HepG2 (cell line): ENCODE data around the gene TAF1D. TPM values are rescaled to one million over a fixed set of nuclear protein-coding genes. Genes with fewer than 3 reads are reported as not detected.

ENCODE experiments used
- ATAC-seq: fragments of 200-7000 bp; cut with Tn5 transposase; 3 replicates; pipeline ENCODE4 v1.9.1; 2020; ENCODE audit warnings: mild to moderate bottlenecking, moderate library complexity
- Bru-seq: library from RNA; stranded (reverse); fragments of 400-500 nt; gene quantifications from one replicate; lab custom pipeline; 2021; lab: Mats Ljungman, UMichigan
- BruChase-seq, 2 experiments: library from RNA; stranded (reverse); fragments of 400-500 nt; gene quantifications; one replicate each; lab custom pipeline; 2021; lab: Mats Ljungman, UMichigan
- BruUV-seq: library from RNA; stranded (reverse); fragments of 400-500 nt; replicated peaks from 2 replicates; lab custom pipeline; 2021; lab: Mats Ljungman, UMichigan
- CTCF ChIA-PET: fragments of 300-600 bp; formaldehyde crosslinking; extraction: SDS; loops from one replicate; lab custom pipeline; 2021; ENCODE audit warnings: low total read pairs, inconsistent platforms, low intra/inter-chr PET ratio; lab: Yijun Ruan, JAX
- POLR2A ChIA-PET: fragments of 350-600 bp; sonication (Branson Sonifier 250); formaldehyde crosslinking; loops from one replicate; lab custom pipeline; 2020; ENCODE audit warnings: antibody characterized with exemption, inconsistent platforms; lab: Yijun Ruan, JAX
- DNase-seq: peaks from one replicate; pipeline ENCODE4 v3.0.0-alpha.2; 2015; ENCODE audit warnings: low spot score
- FAIRE-seq: peaks from 3 replicates; lab custom pipeline; 2011; peaks lifted over from hg19 to GRCh38; lab: Jason Lieb, UNC
- H2AFZ ChIP-seq: one replicate; pipeline ENCODE4 v1.6.1; 2011; ENCODE audit warnings: low read length, inconsistent platforms
- H3K27ac ChIP-seq: fragments of 300-600 bp; 3 replicates; pipeline ENCODE4 v1.8.0; 2011; ENCODE audit warnings: mixed run types, mild to moderate bottlenecking, mixed read lengths, low read length, inconsistent platforms; ENCODE audit not compliant: insufficient read depth; ENCODE audit errors: extremely low read length
- H3K27me3 ChIP-seq, 2 experiments: fragments of 200-600 bp in 1 of 2; 2 replicates in 1 of 2; 3 replicates in 1 of 2; pipeline versions ENCODE4 v1.6.0 to v1.8.0; 2011; ENCODE audit warnings: low read length in 2 of 2, mild to moderate bottlenecking in 2 of 2, moderate library complexity in 2 of 2, inconsistent platforms in 1 of 2; ENCODE audit not compliant: insufficient read depth in 2 of 2, control insufficient read depth in 1 of 2
- H3K36me3 ChIP-seq, 2 experiments: fragments of 200-600 bp in 1 of 2; replicated peaks in 1 of 2; 2 replicates in 1 of 2; 3 replicates in 1 of 2; pipeline versions ENCODE4 v1.5.1 to v1.8.0; 2011; ENCODE audit warnings: low read length in 2 of 2, inconsistent platforms in 1 of 2; ENCODE audit not compliant: insufficient read depth in 2 of 2, control insufficient read depth in 1 of 2
- H3K4me1 ChIP-seq: 2 replicates; pipeline ENCODE4 v1.5.1; 2012; ENCODE audit warnings: low read length, inconsistent platforms; ENCODE audit not compliant: insufficient read depth
- H3K4me2 ChIP-seq: 2 replicates; pipeline ENCODE4 v1.6.0; 2011; ENCODE audit warnings: low read depth, low read length, inconsistent platforms
- H3K4me3 ChIP-seq, 3 experiments: fragments of 200-600 bp in 1 of 3; sonication (generic), shearing (Covaris generic) in 1 of 3; replicated peaks in 1 of 3; 2 replicates each; pipeline ENCODE4 v1.5.1; 2011 to 2016; ENCODE audit warnings: low read length in 3 of 3, inconsistent platforms in 2 of 3, low read depth in 2 of 3, mild to moderate bottlenecking in 2 of 3, control low read depth in 1 of 3, mixed read lengths in 1 of 3; ENCODE audit not compliant: insufficient read depth in 1 of 3
- H3K79me2 ChIP-seq: one replicate; pipeline ENCODE4 v1.6.1; 2011; ENCODE audit warnings: low read length, inconsistent platforms; ENCODE audit not compliant: insufficient read depth
- H3K9ac ChIP-seq: 2 replicates; pipeline ENCODE4 v1.6.0; 2011; ENCODE audit warnings: mild to moderate bottlenecking, low read depth, low read length, inconsistent platforms; ENCODE audit not compliant: insufficient read depth
- H3K9me3 ChIP-seq: 2 replicates; pipeline ENCODE4 v1.5.1; 2012; ENCODE audit warnings: mild to moderate bottlenecking, low read length
- H4K20me1 ChIP-seq: 2 replicates; pipeline ENCODE4 v1.6.0; 2011; ENCODE audit warnings: inconsistent platforms, mild to moderate bottlenecking, low read length, moderate library complexity; ENCODE audit not compliant: insufficient read depth
- AKAP8 ChIP-seq: sonication (generic); formaldehyde crosslinking; IDR thresholded peaks from 2 replicates; pipeline ENCODE4 v1.5.1; 2020; ENCODE audit warnings: mild to moderate bottlenecking, missing genetic modification reagents
- DDIT3 ChIP-seq: sonication (generic); formaldehyde crosslinking; IDR thresholded peaks from 2 replicates; pipeline ENCODE4 v1.4.0; 2020; ENCODE audit warnings: mild to moderate bottlenecking, missing genetic modification reagents
- E2F2 ChIP-seq: sonication (generic); formaldehyde crosslinking; IDR thresholded peaks from 2 replicates; pipeline ENCODE4 v1.4.0; 2020; ENCODE audit warnings: missing genetic modification reagents, borderline replicate concordance
- GABPB1 ChIP-seq: IDR thresholded peaks from 2 replicates; pipeline ENCODE4 v1.6.1; 2016; ENCODE audit warnings: mild to moderate bottlenecking, missing genetic modification reagents, moderate library complexity, missing compliant biosample characterization
- MED13 ChIP-seq: sonication (generic); formaldehyde crosslinking; IDR thresholded peaks from 2 replicates; pipeline ENCODE4 v1.5.0; 2020; ENCODE audit warnings: missing genetic modification reagents
- RNF2 ChIP-seq: fragments of 450-650 bp; conservative IDR thresholded peaks from 2 replicates; pipeline ENCODE4 v1.6.1; 2016; ENCODE audit warnings: low read depth
- ZNF333 ChIP-seq: sonication (generic); formaldehyde crosslinking; IDR thresholded peaks from 2 replicates; pipeline ENCODE4 v1.4.0; 2020; ENCODE audit warnings: mild to moderate bottlenecking, missing genetic modification reagents, borderline replicate concordance
- WGBS: methylation state at CpG from one replicate; pipeline ENCODE4 v1.1.6; 2017; ENCODE audit warnings: low lambda C conversion rate; 5-methylcytosine and 5-hydroxymethylcytosine counted together
- in situ Hi-C: cut with HindIII; loops from 2 replicates; pipeline ENCODE4 v1.10.0; 2017; ENCODE audit warnings: low pct_unique_long_range_greater_than_20kb; ENCODE audit not compliant: extremely low pct_ligation_motif_present
- intact Hi-C: fragments of 100-400 bp; cut with micrococcal nuclease; formaldehyde crosslinking; loops from one replicate; pipeline ENCODE4 v1.10.0; 2022; ENCODE audit not compliant: unreplicated experiment
- long read RNA-seq, 2 experiments: library from RNA in 1 of 2; library from polyadenylated mRNA in 1 of 2; stranded (forward) in 1 of 2; unstranded in 1 of 2; transcript quantifications; one replicate each; pipeline ENCODE4 v2.0.0, GENCODE V29; 2019 to 2022
- polyA minus RNA-seq, 3 experiments: library from RNA; depleted of rRNA, polyadenylated mRNA; stranded (reverse); fragments of >200 nt; gene quantifications; 2 replicates each; pipeline ENCODE4 v1.2.3, GENCODE V29; 2011; ENCODE audit warnings: low replicate concordance in 1 of 3
- polyA plus RNA-seq, 8 experiments: library from polyadenylated mRNA; depleted of rRNA in 3 of 8; stranded (reverse) in 7 of 8; unstranded in 1 of 8; fragments of >200 nt; fragmentation: Illumina TruSeq in 4 of 8; extraction: Trizol in 4 of 8; gene quantifications; 2 replicates each; pipeline versions ENCODE4 v1.2.1 to v1.2.3, GENCODE V29; 2011 to 2016; ENCODE audit warnings: low read depth in 4 of 8, missing spikeins in 1 of 8, mixed read lengths in 1 of 8; ENCODE audit not compliant: insufficient read depth in 1 of 8
- total RNA-seq, 5 experiments: library from RNA; depleted of rRNA; stranded (reverse); fragments of >200 nt; fragmentation: Illumina TruSeq; extraction: Trizol; gene quantifications; 2 replicates each; pipeline ENCODE4 v1.2.3, GENCODE V29; 2016; ENCODE audit warnings: low read depth in 1 of 5
- TF ChIP-seq, protein P1 (sequence below): sonication (generic); formaldehyde crosslinking; IDR thresholded peaks from 2 replicates; pipeline ENCODE4 v1.4.0; 2020; ENCODE audit warnings: mild to moderate bottlenecking, missing genetic modification reagents

The TAF1D gene, protein sequence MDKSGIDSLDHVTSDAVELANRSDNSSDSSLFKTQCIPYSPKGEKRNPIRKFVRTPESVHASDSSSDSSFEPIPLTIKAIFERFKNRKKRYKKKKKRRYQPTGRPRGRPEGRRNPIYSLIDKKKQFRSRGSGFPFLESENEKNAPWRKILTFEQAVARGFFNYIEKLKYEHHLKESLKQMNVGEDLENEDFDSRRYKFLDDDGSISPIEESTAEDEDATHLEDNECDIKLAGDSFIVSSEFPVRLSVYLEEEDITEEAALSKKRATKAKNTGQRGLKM
- total RNA-seq (2016; rRNA removed; fragmentation: Illumina TruSeq; extraction: Trizol) (96.9 and 207 TPM in 2 replicates), polyA plus RNA-seq (2011; rRNA removed) (99.6 and 132 TPM in 2 replicates), polyA minus RNA-seq (2011; rRNA and poly(A)+ RNA removed; ENCODE audit: low replicate concordance) (44.5 and 146 TPM in 2 replicates), Bru-seq, nascent RNA (percentile 100 among the genes with signal in this experiment), BruChase-seq, experiment 1, labeled RNA remaining after a 6-hour chase (percentile 99 among the genes with signal in this experiment), BruChase-seq, experiment 2, labeled RNA remaining after a 2-hour chase (percentile 100 among the genes with signal in this experiment)
- 320 and 373 TPM in 2 replicates for total RNA-seq (2016; cell fraction: cytosol; rRNA removed; fragmentation: Illumina TruSeq; extraction: Trizol; ENCODE audit: low read depth)
- 98.4 and 219 TPM in 2 replicates for total RNA-seq (2016; cell fraction: insoluble cytoplasmic fraction; rRNA removed; fragmentation: Illumina TruSeq; extraction: Trizol)
- 240 and 274 TPM in 2 replicates for total RNA-seq (2016; cell fraction: membrane; rRNA removed; fragmentation: Illumina TruSeq; extraction: Trizol)
- total RNA-seq (2016; cell fraction: nucleus; rRNA removed; fragmentation: Illumina TruSeq; extraction: Trizol), result 644 and 668 TPM in 2 replicates
- polyA plus RNA-seq (2011; cell fraction: cytosol; rRNA removed), result 31.0 and 42.4 TPM in 2 replicates
- polyA plus RNA-seq (2011; cell fraction: nucleus; rRNA removed), result 212 and 272 TPM in 2 replicates
- polyA plus RNA-seq (2012), result 164 and 195 TPM in 2 replicates
- 299 and 310 TPM in 2 replicates for polyA plus RNA-seq (2016; cell fraction: cytosol; fragmentation: Illumina TruSeq; extraction: Trizol; ENCODE audit: low read depth)
- 128 and 141 TPM in 2 replicates for polyA plus RNA-seq (2016; cell fraction: insoluble cytoplasmic fraction; fragmentation: Illumina TruSeq; extraction: Trizol; ENCODE audit: low read depth)
- polyA plus RNA-seq (2016; cell fraction: membrane; fragmentation: Illumina TruSeq; extraction: Trizol; ENCODE audit: low read depth), result 203 and 217 TPM in 2 replicates
- 962 and 1,010 TPM in 2 replicates for polyA plus RNA-seq (2016; cell fraction: nucleus; fragmentation: Illumina TruSeq; extraction: Trizol; ENCODE audit: insufficient read depth, low read depth)
- 58.0 and 63.0 TPM in 2 replicates for polyA minus RNA-seq (2011; cell fraction: cytosol; rRNA and poly(A)+ RNA removed)
- 1,028 and 1,029 TPM in 2 replicates for polyA minus RNA-seq (2011; cell fraction: nucleus; rRNA and poly(A)+ RNA removed)
- long read RNA-seq, experiment 1, transcript TAF1D-203 (6 exons, 2,082 nt), result major isoform, 5 of 39 reads
- long read RNA-seq, experiment 1, partial matches to known transcripts, result 21 of 39 reads
- long read RNA-seq, experiment 1, other reads (novel, unspliced or antisense), result 12 of 39 reads
- long read RNA-seq, experiment 2, full-length matches to known transcripts, result 34 of 140 reads
- long read RNA-seq, experiment 2, partial matches to known transcripts, result 40 of 140 reads
- long read RNA-seq, experiment 2, other reads (novel, unspliced or antisense), result 66 of 140 reads

DNA sequence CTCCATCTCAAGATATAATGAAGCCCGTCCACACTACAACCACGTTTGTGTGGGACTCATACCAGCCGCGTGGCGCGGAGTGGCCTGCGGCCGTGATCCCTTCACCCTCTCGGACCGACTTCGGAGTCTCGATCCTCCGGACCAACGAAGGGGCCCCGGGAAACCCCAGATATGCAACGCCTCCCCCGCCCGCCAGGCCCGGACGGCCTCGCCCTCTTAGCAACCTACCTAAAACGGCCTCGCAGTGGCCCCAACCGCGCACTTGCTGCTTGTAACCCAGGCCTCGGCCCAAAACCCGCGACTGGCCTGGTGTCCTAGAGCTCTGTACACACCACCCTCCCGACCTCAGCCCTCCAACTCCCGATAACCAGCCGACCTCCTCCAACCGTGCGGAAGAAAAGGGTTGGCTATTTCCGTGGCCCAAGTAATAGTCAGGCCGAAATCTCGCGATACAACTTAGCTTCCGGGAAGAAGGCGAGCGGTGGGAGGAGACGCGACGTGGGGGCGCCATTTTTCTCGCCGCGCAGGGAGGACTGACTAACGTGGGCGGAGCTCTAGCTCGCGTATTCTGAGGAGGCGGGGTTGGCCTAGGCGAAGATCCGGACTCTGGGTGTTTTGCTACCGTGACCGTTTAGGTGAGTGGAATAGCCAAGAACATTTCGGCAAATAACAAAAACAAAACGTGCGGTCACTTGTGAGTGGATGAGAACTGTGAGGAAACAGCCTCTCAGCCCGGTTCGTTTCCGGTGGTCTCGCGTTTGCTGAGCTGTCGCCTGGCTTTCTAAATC is at the start of gene TAF1D, which contains the start of gene C11orf54:
TSS of gene TAF1D (minus strand) at position 402 of the 788 bp plus-strand sequence. CDS start 2,191 bp downstream, outside the sequence.
TSS of gene C11orf54 (plus strand) at position 579 of the 788 bp plus-strand sequence. CDS start 5,722 bp downstream, outside the sequence.
- H3K27ac ChIP-seq, result peak within 1 kb of the TSS; percentile 100
- peaks cover 7 to 29% of the 10 kb centered on the region in 2 experiments; a peak in 3 of 5 replicates for H3K36me3 ChIP-seq
- no peak within 1 kb of the TSS for H2AFZ ChIP-seq
- CTCF ChIA-PET, result no interaction called here
- BruUV-seq, result no TSS peak
- H3K4me1 ChIP-seq, result peaks cover 57% of the 10 kb centered on the region
- POLR2A ChIA-PET, result interaction anchor here (0.7 to 5.4 kb wide), 38 partner anchors 10 to 771 kb away, joined by 3 to 114 read pairs (median 4); partner anchors contain the start of genes ANKRD49, C11orf97, CEP295 and MED17
- H3K4me2 ChIP-seq, result peak within 1 kb of the TSS; percentile 93
- peaks cover 0 to 2% of the 10 kb centered on the region in 2 experiments; a peak in 2 of 5 replicates for H3K27me3 ChIP-seq
- peak within 1 kb of the TSS; percentile 100 for H3K9ac ChIP-seq
- intact Hi-C loops, result no loop called here
- FAIRE-seq, result peak; percentile 61
- peak within 1 kb of the TSS; percentile 79 to 90 (median 85) for H3K4me3 ChIP-seq
- H4K20me1 ChIP-seq, result peaks cover 38% of the 10 kb centered on the region
- no peaks in the 10 kb centered on the region for H3K9me3 ChIP-seq
- DNase-seq, result peak; percentile 96
- peaks cover 85% of the 10 kb centered on the region for H3K79me2 ChIP-seq
- in situ Hi-C loops, result loop anchor here (5.0 kb wide), 1 partner anchor 41 kb away; the partner anchor contains the start of gene MED17
- 1% methylated on average over 31 of the region's 65 CpGs for WGBS
- ATAC-seq, result peak; percentile 82
- TF ChIP-seq, protein P1, sequence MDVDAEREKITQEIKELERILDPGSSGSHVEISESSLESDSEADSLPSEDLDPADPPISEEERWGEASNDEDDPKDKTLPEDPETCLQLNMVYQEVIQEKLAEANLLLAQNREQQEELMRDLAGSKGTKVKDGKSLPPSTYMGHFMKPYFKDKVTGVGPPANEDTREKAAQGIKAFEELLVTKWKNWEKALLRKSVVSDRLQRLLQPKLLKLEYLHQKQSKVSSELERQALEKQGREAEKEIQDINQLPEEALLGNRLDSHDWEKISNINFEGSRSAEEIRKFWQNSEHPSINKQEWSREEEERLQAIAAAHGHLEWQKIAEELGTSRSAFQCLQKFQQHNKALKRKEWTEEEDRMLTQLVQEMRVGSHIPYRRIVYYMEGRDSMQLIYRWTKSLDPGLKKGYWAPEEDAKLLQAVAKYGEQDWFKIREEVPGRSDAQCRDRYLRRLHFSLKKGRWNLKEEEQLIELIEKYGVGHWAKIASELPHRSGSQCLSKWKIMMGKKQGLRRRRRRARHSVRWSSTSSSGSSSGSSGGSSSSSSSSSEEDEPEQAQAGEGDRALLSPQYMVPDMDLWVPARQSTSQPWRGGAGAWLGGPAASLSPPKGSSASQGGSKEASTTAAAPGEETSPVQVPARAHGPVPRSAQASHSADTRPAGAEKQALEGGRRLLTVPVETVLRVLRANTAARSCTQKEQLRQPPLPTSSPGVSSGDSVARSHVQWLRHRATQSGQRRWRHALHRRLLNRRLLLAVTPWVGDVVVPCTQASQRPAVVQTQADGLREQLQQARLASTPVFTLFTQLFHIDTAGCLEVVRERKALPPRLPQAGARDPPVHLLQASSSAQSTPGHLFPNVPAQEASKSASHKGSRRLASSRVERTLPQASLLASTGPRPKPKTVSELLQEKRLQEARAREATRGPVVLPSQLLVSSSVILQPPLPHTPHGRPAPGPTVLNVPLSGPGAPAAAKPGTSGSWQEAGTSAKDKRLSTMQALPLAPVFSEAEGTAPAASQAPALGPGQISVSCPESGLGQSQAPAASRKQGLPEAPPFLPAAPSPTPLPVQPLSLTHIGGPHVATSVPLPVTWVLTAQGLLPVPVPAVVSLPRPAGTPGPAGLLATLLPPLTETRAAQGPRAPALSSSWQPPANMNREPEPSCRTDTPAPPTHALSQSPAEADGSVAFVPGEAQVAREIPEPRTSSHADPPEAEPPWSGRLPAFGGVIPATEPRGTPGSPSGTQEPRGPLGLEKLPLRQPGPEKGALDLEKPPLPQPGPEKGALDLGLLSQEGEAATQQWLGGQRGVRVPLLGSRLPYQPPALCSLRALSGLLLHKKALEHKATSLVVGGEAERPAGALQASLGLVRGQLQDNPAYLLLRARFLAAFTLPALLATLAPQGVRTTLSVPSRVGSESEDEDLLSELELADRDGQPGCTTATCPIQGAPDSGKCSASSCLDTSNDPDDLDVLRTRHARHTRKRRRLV (CRISPR knock-in tag), result no peak
- TF ChIP-seq ZNF333 (CRISPR knock-in tag) (no peak), DDIT3 (CRISPR knock-in tag) (no peak), GABPB1 (CRISPR knock-in tag) (peak; percentile 92), RNF2 (no peak), AKAP8 (CRISPR knock-in tag) (0 out of 2 replicates have a peak, but pooled peaks have one; percentile 15), MED13 (CRISPR knock-in tag) (no peak; the same call in 1 of the 2 replicates), E2F2 (CRISPR knock-in tag) (no peak)
